ENCODE measurements around the gene SLC2A4RG. TPM values are rescaled to one million over a fixed set of nuclear protein-coding genes. Genes with fewer than 3 reads are reported as not detected.

SLC2A4RG gene, protein sequence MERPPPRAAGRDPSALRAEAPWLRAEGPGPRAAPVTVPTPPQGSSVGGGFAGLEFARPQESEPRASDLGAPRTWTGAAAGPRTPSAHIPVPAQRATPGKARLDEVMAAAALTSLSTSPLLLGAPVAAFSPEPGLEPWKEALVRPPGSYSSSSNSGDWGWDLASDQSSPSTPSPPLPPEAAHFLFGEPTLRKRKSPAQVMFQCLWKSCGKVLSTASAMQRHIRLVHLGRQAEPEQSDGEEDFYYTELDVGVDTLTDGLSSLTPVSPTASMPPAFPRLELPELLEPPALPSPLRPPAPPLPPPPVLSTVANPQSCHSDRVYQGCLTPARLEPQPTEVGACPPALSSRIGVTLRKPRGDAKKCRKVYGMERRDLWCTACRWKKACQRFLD
- 25.2 and 58.7 TPM in 2 replicates for total RNA-seq

DNA sequence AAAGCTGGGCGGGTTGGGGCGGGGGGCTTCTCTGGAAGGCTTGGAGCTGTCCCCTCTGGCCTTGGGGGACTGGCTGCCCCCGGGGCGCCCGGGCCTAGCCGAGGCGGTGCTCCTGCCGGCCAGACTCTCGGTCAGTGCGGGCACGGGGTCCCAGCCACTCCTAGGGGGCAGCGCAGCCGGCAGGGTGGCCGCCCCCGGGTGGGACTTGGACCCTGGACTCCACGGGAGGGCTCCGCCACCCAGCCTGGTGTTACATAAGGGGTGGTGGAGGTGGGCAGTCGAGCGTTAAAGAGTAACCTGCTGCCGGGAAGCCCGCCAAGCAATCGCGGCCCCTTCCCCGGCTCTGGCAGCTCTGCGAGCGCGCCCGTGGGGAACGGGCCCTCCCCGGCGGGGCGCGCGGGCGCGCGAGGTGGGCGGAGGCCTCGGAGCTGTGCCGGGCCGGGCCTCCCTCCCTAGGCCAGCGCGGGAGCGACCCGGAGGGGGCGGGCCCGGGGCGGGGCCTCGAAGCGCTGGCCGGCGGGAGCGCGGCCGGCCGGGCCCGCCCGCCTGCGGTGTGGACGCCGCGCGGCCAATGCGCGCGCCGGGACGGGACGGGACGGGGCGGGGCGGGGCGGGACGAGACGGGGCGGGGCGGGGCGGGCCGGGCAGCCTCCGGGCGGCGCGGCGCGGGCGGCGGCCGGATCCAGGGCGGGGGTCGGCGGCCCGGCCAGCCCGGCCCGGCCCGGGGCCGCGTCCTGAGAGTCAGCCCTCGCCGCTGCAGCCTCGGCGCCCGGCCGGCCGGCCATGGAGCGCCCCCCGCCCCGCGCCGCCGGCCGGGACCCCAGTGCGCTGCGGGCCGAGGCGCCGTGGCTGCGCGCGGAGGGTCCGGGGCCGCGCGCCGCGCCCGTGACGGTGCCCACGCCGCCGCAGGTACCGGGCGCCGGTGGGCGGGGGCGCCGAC, at the start of gene SLC2A4RG:
Gene SLC2A4RG, plus strand, starts transcription at position 647 of the 940 bp plus-strand sequence. Its CDS starts 137 bp downstream, at position 784.

DNA sequence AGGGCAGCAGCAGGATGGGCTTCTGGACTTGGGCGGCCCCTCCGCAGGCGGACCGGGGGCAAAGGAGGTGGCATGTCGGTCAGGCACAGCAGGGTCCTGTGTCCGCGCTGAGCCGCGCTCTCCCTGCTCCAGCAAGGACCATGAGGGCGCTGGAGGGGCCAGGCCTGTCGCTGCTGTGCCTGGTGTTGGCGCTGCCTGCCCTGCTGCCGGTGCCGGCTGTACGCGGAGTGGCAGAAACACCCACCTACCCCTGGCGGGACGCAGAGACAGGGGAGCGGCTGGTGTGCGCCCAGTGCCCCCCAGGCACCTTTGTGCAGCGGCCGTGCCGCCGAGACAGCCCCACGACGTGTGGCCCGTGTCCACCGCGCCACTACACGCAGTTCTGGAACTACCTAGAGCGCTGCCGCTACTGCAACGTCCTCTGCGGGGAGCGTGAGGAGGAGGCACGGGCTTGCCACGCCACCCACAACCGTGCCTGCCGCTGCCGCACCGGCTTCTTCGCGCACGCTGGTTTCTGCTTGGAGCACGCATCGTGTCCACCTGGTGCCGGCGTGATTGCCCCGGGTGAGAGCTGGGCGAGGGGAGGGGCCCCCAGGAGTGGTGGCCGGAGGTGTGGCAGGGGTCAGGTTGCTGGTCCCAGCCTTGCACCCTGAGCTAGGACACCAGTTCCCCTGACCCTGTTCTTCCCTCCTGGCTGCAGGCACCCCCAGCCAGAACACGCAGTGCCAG, 42.8 kb upstream of the SLC2A4RG start, which contains the start of gene TNFRSF6B:
Gene TNFRSF6B, plus strand, starts transcription at position 25 of the 729 bp plus-strand sequence. Its CDS starts 116 bp downstream, at position 141.

DNA sequence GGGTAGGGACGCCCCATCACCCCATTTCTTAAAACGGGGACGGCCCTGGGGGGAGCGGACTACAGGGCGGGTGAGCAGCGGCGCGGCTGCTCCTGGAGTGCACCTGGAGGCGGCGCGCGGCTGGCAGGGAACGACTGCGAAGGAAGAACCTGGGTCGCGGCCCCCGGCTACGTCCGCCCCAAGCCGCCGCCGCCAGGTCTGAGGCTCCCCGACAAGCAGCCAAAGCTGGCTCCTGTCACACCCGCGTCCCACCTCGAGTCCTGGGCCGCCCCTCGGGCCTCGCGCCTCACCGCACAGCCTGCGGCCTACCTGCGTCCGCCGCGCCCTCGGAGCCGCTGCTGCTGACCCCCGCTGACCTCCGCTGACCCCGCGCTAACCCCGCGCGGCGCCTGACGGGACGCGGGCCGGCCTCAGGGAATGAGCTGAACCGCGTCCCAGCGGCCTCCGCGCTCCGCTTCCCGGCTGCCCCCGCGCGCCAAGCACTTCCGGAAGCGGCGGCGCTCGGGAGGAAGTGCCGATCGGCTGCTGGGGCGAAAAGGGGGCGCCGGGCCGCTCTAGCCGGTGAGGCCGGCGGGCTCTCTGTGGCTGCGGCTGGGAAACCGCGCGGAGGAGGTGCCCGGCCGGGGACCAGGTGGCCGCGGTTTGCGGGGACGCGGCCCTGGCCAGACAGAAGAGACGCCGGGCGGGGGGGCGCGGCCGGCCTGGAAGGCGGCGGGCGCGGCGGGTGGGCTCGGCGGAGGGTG, 31.8 kb upstream of the SLC2A4RG start, which contains the start of the genes ARFRP1 and ZGPAT:
Gene ARFRP1, minus strand, starts transcription at position 419 of the 743 bp plus-strand sequence. CDS start 885 bp downstream, outside the sequence.
Gene ZGPAT, plus strand, starts transcription at position 482 of the 743 bp plus-strand sequence. CDS start 542 bp downstream, outside the sequence.

DNA sequence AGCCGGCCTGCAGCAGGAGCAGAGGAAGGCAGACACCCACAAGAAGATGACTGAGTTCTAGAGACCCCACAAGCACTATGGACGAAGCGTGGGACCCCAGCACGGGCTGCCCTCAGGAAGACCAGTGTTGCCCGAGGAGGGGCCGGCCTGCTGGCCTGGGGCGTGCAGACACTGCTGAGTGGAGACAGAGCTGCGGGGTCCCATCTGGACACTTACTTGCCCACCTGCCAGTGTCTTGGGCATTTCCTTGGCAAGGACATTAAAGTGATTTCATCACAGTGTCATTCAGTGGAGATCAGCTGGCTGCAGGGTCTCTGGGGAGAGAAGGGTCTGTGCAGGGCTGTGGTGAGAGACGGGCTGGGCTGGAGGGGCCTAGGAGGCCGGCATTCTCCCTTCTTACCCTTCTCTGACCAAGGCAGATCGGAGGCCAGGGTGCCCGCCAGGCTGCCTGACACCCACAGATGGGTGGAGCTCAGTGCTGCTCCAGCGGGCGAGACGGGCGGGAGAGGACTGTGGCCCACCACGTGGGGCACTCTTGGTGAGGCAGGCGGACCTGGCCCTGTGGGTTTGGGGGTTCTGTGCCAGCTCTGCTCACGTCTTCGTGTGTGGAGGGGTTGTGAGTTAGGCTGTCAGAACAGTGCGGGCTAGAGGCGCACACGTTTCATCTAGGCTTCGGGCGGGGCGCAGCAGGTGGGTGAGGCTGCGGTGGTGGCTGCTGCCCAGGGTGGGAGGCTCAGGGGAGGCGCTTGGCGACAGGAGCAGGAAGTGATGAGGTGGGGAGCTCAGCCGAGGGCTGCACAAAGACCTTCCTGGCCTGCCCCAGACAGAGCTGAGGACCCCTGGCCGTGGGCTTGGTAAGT, 3.5 kb upstream of the SLC2A4RG start, which contains the start of gene LIME1:
Gene LIME1, plus strand, starts transcription at position 806 of the 860 bp plus-strand sequence. CDS start 886 bp downstream, outside the sequence.

Other genes with a start within 250 kb of the SLC2A4RG start
- 1.3 and 1.4 TPM in 2 replicates for gene EEF1A2, start 240.7 kb upstream of the SLC2A4RG start, total RNA-seq
- 107 and 208 TPM in 2 replicates for gene PPDPF, start 219.0 kb upstream of the SLC2A4RG start, total RNA-seq
- gene PTK6, start 202.4 kb upstream of the SLC2A4RG start, total RNA-seq: not detected in 2 replicates
- not detected in 2 replicates for gene SRMS, start 192.0 kb upstream of the SLC2A4RG start, total RNA-seq
- gene FNDC11, start 185.6 kb upstream of the SLC2A4RG start, total RNA-seq: 0.78 TPM in 1 of 2 replicates, not detected in the other
- gene HELZ2, start 165.5 kb upstream of the SLC2A4RG start, total RNA-seq: 40.4 and 58.7 TPM in 2 replicates
- 12.3 and 14.0 TPM in 2 replicates for gene GMEB2, start 112.7 kb upstream of the SLC2A4RG start, total RNA-seq
- 38.9 and 65.8 TPM in 2 replicates for gene STMN3, start 86.4 kb upstream of the SLC2A4RG start, total RNA-seq
- 12.4 and 18.2 TPM in 2 replicates for gene RTEL1, start 81.5 kb upstream of the SLC2A4RG start, total RNA-seq
- 3.6 and 144 TPM in 2 replicates for gene TNFRSF6B, start 43.1 kb upstream of the SLC2A4RG start, total RNA-seq
- gene ARFRP1, start 31.8 kb upstream of the SLC2A4RG start, total RNA-seq: 42.3 and 45.3 TPM in 2 replicates
- gene ZGPAT, start 31.7 kb upstream of the SLC2A4RG start, total RNA-seq: 17.3 and 23.1 TPM in 2 replicates
- 1.3 and 1.9 TPM in 2 replicates for gene LIME1, start 3.1 kb upstream of the SLC2A4RG start, total RNA-seq
- 3.7 TPM in 2 replicates for gene ZBTB46, start 91.5 kb downstream of the SLC2A4RG start, total RNA-seq
- gene ABHD16B, start 121.7 kb downstream of the SLC2A4RG start, total RNA-seq: not detected in 2 replicates
- 83.8 and 132 TPM in 2 replicates for gene TPD52L2, start 125.5 kb downstream of the SLC2A4RG start, total RNA-seq
- gene DNAJC5, start 155.3 kb downstream of the SLC2A4RG start, total RNA-seq: 40.2 and 42.1 TPM in 2 replicates
- gene UCKL1, start 216.6 kb downstream of the SLC2A4RG start, total RNA-seq: 18.7 and 23.4 TPM in 2 replicates
- gene ZNF512B, start 230.2 kb downstream of the SLC2A4RG start, total RNA-seq: 6.3 and 10.7 TPM in 2 replicates
- 1.3 and 4.0 TPM in 2 replicates for gene SAMD10, start 239.9 kb downstream of the SLC2A4RG start, total RNA-seq
- gene PRPF6, start 241.4 kb downstream of the SLC2A4RG start, total RNA-seq: 39.2 and 55.0 TPM in 2 replicates